Activated B cell treated with CpG ODN at 0.5 μM for 24 hours (primary cell): ENCODE results near the gene AACS. TPM values are rescaled to one million over a fixed set of nuclear protein-coding genes. Genes with fewer than 3 reads are reported as not detected.
"Not testable (repeated sequence)": the region's sequence is repeated elsewhere in the genome, so short reads cannot be mapped to it uniquely, and the experiment has no call there.

Source experiments
- ATAC-seq: fragments of 200-7000 bp; cut with Tn5 transposase; one replicate; pipeline ENCODE4 v1.10.0; 2021; ENCODE audit warnings: low read depth, mild to moderate bottlenecking, moderate library complexity
- CTCF ChIA-PET: fragments of 350-600 bp; sonication (Branson Sonifier 250); formaldehyde crosslinking; loops from one replicate; lab custom pipeline; 2021; ENCODE audit warnings: antibody characterized with exemption; lab: Charles Lee
- POLR2A ChIA-PET: fragments of 350-600 bp; sonication (Branson Sonifier 250); formaldehyde crosslinking; loops from one replicate; lab custom pipeline; 2021; ENCODE audit warnings: antibody characterized with exemption; lab: Charles Lee
- DNase-seq: peaks from one replicate; pipeline ENCODE4 v3.0.0; 2022
- H3K27ac Mint-ChIP-seq: one replicate; pipeline ENCODE4 v1.8.0; 2020; ENCODE audit warnings: mixed read lengths
- H3K27me3 Mint-ChIP-seq: one replicate; pipeline ENCODE4 v1.8.0; 2021; ENCODE audit warnings: mixed read lengths
- H3K36me3 Mint-ChIP-seq: one replicate; pipeline ENCODE4 v1.8.0; 2021; ENCODE audit warnings: low read depth, mixed read lengths
- H3K4me1 Mint-ChIP-seq: one replicate; pipeline ENCODE4 v1.8.0; 2021; ENCODE audit warnings: mixed read lengths
- H3K4me3 Mint-ChIP-seq: one replicate; pipeline ENCODE4 v1.8.0; 2020; ENCODE audit warnings: mild to moderate bottlenecking, mixed read lengths
- H3K9me3 Mint-ChIP-seq: one replicate; pipeline ENCODE4 v1.8.0; 2020; ENCODE audit warnings: mixed read lengths
- intact Hi-C: fragments of 100-400 bp; cut with micrococcal nuclease; formaldehyde crosslinking; loops from one replicate; pipeline ENCODE4 v1.15.1; 2024
- total RNA-seq: library from RNA; stranded (reverse); gene quantifications from 2 replicates; pipeline ENCODE4 v1.2.3, GENCODE V29; 2022
- TF ChIP-seq, protein P1 (sequence below): fragments of 200-600 bp; IDR thresholded peaks from one replicate; pipeline ENCODE4 v1.8.0; 2022; ENCODE audit warnings: antibody characterized with exemption, mild to moderate bottlenecking

AACS gene
- total RNA-seq, 1 donor from 2014 or later, result 18.7 TPM

DNA sequence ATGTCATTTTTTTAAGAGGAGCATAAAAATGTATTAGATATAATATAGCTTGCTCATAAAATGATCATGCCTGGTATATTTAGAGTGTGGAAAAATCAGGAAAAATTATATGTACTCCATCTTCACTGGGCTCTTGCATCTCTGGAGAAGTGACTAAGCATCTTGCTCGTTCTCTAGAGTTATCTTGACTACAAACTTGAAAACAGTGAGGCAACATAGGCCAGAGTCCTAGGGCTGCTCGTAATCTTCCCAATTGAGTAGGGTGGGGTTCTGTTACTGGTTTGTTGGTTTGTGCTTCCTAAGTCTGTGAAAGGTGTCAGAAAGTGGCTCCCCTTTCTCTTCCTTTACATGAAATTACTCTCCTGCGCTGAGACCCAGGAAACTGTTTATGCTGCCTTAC lies 46.2 kb downstream of the AACS start:
- ChIA-PET POLR2A (no interaction called here), CTCF (no interaction called here)
- peaks cover 23% of the 10 kb centered on the region for H3K36me3 Mint-ChIP-seq
- DNase-seq (no peak), ATAC-seq (no peak)
- H3K4me3 Mint-ChIP-seq, result no peak overlapping the region
- intact Hi-C loops, result no loop called here
- no peaks in the 10 kb centered on the region for H3K4me1 Mint-ChIP-seq
- TF ChIP-seq, protein P1, sequence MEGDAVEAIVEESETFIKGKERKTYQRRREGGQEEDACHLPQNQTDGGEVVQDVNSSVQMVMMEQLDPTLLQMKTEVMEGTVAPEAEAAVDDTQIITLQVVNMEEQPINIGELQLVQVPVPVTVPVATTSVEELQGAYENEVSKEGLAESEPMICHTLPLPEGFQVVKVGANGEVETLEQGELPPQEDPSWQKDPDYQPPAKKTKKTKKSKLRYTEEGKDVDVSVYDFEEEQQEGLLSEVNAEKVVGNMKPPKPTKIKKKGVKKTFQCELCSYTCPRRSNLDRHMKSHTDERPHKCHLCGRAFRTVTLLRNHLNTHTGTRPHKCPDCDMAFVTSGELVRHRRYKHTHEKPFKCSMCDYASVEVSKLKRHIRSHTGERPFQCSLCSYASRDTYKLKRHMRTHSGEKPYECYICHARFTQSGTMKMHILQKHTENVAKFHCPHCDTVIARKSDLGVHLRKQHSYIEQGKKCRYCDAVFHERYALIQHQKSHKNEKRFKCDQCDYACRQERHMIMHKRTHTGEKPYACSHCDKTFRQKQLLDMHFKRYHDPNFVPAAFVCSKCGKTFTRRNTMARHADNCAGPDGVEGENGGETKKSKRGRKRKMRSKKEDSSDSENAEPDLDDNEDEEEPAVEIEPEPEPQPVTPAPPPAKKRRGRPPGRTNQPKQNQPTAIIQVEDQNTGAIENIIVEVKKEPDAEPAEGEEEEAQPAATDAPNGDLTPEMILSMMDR, result no peak
- H3K27ac Mint-ChIP-seq, result no peak overlapping the region
- H3K9me3 Mint-ChIP-seq, result no peaks in the 10 kb centered on the region
- no peaks in the 10 kb centered on the region for H3K27me3 Mint-ChIP-seq

DNA sequence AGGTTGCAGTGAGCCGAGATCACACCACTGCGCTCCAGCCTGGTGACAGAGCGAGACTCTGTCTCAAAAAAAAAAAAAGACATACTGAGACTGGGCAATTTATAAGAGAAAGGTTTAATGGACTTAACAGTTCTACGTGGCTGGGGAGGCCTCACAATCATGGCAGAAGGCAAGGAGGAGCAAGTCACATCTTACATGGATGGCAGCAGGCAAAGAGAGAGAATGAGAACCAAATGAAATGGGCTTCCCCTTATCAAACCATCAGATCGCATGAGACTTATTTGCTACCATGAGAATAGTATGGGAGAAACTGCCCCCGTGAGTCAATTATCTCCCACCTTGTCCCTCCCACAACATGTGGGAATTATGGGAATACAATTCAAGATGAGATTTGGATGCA lies 47.4 kb downstream of the AACS start:
- H3K9me3 Mint-ChIP-seq, H3K4me3 Mint-ChIP-seq, POLR2A ChIA-PET, intact Hi-C loops, H3K27ac Mint-ChIP-seq, H3K4me1 Mint-ChIP-seq, H3K27me3 Mint-ChIP-seq, CTCF ChIA-PET, DNase-seq, ATAC-seq: not testable (repeated sequence)
- H3K36me3 Mint-ChIP-seq, result peaks cover 23% of the 10 kb centered on the region

DNA sequence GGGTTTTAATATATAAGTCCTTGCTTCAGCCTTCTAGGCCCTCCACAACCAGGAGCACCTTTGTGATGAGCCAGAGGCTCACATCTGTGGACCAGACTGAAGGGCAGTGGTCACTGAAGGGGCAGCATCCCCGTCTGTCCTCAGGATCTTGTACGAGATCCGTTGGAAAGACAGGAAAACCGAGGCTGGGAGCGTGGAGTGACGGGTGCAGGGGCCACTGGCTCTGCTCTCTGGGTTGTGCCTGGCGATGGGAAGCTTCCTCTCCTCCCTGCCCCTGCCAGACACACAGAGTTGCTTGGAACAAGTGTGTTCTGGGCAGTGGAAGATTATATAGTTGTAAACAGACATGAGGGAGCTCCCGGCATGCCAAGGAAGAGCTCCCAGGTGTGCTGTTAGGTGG lies 48.0 kb downstream of the AACS start:
- Mint-ChIP-seq H3K27ac (no peak overlapping the region), H3K9me3 (no peaks in the 10 kb centered on the region), H3K36me3 (peaks cover 26% of the 10 kb centered on the region), H3K4me3 (no peak overlapping the region), H3K4me1 (no peaks in the 10 kb centered on the region), H3K27me3 (no peaks in the 10 kb centered on the region)
- ATAC-seq (no peak), DNase-seq (no peak)
- TF ChIP-seq, protein P1, result no peak
- CTCF ChIA-PET, result no interaction called here
- intact Hi-C loops, result no loop called here
- POLR2A ChIA-PET, result no interaction called here

DNA sequence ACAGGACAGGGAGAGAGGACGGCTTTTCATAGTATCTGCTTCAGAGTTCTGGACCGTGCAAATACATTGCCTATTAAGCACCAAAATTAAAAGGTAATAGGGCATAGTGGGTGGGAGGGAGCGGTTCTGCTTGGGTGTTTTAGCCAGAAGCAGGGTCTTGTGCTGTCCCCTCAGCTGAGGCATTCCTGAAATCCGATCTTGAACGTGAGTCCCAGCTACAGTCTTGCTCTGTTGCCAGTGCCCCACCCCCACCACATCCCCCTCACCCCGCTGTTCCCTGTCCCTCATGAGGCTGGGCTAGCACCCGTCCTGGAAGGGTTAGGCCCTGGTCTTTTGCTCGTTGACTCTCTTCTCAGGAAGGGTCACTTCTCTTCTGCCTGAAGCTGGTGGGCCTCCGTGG lies 48.6 kb downstream of the AACS start:
- no peak for ATAC-seq
- Mint-ChIP-seq H3K4me3 (no peak overlapping the region), H3K36me3 (peaks cover 31% of the 10 kb centered on the region), H3K4me1 (no peaks in the 10 kb centered on the region), H3K27me3 (no peaks in the 10 kb centered on the region), H3K27ac (no peak overlapping the region), H3K9me3 (no peaks in the 10 kb centered on the region)
- intact Hi-C loops, result no loop called here
- DNase-seq, result no peak
- TF ChIP-seq, protein P1, result no peak
- ChIA-PET CTCF (no interaction called here), POLR2A (no interaction called here)

DNA sequence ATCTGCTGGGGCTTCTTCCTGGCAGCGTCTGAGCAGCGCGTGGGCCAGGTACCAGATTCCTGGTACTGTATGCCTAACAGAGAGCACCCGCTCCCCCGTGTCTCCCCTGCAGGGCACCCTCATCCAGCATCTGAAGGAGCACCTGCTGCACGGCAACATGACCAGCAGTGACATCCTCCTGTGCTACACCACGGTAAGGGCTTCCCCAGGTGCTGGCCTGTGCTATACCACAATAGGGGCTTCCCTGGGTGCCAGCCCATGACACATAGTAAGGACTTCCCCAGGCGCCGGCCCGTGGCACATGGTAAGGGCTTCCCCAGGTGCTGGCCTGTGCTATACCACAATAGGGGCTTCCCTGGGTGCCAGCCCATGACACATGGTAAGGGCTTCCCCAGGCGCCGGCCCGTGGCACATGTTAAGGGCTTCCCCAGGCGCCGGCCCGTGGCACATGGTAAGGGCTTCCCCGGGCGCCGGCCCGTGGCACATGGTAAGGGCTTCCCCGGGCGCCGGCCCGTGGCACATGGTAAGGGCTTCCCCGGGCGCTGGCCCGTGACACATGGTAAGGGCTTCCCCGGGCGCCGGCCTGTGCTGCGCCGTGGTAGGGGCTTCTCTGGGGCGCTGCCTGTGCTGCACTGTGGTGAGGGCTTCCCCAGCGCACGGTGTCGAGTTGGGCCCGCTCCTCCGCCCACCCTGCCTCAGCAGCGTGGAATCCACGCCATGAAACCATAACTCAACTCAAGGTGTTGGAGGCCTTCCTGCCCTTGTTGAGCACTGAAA lies 49.3 kb downstream of the AACS start:
- DNase-seq (no peak), ATAC-seq (peak; percentile 31)
- H3K9me3 Mint-ChIP-seq, result no peaks in the 10 kb centered on the region
- H3K4me3 Mint-ChIP-seq, result no peak overlapping the region
- TF ChIP-seq, protein P1, result no peak
- H3K27ac Mint-ChIP-seq, result no peak overlapping the region
- POLR2A ChIA-PET, result no interaction called here
- CTCF ChIA-PET, result no interaction called here
- intact Hi-C loops, result no loop called here
- H3K4me1 Mint-ChIP-seq, result no peaks in the 10 kb centered on the region
- H3K27me3 Mint-ChIP-seq, result no peaks in the 10 kb centered on the region
- peaks cover 32% of the 10 kb centered on the region for H3K36me3 Mint-ChIP-seq

DNA sequence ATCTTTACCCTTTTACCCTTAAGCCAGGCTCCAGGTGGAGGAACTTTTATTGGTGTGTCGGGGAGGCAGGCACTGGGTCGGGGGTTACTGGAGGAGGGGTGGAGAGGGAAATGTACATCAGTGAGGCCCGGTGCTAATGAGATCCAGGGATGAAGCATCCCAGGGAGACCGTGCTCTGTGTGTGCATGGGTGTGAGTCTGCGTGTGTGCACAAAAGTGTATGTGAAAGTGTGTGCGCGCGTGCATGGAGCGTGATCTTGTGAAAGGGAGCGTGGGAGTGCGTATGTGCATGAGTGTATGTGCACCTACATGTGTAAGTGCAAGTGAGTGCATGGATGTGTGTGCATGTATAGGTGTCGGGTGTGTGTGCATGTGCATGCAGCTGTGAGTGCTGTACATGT lies 55.3 kb downstream of the AACS start:
- no peak overlapping the region for H3K27ac Mint-ChIP-seq
- ATAC-seq, result no peak
- H3K4me1 Mint-ChIP-seq, result no peaks in the 10 kb centered on the region
- ChIA-PET POLR2A (no interaction called here), CTCF (no interaction called here)
- no peak overlapping the region for H3K4me3 Mint-ChIP-seq
- DNase-seq, result no peak
- intact Hi-C loops, result no loop called here
- TF ChIP-seq, protein P1, result no peak
- peaks cover 29% of the 10 kb centered on the region for H3K36me3 Mint-ChIP-seq
- no peaks in the 10 kb centered on the region for H3K27me3 Mint-ChIP-seq
- no peaks in the 10 kb centered on the region for H3K9me3 Mint-ChIP-seq
